A549 (cell line): ENCODE measurements around the gene RAB19.

Experiments used
- NPAS2 ChIP-seq: fragments of 250-450 bp; sonication (Bioruptor Pico); IDR thresholded peaks from 2 replicates; pipeline ENCODE4 v1.8.0; 2022; ENCODE audit warnings: mild to moderate bottlenecking, moderate library complexity, borderline replicate concordance
- TF ChIP-seq, protein P1 (sequence below): fragments of >200 bp; sonication (Bioruptor Twin); formaldehyde crosslinking; IDR thresholded peaks from 3 replicates; pipeline ENCODE4 v1.5.1; 2016

DNA sequence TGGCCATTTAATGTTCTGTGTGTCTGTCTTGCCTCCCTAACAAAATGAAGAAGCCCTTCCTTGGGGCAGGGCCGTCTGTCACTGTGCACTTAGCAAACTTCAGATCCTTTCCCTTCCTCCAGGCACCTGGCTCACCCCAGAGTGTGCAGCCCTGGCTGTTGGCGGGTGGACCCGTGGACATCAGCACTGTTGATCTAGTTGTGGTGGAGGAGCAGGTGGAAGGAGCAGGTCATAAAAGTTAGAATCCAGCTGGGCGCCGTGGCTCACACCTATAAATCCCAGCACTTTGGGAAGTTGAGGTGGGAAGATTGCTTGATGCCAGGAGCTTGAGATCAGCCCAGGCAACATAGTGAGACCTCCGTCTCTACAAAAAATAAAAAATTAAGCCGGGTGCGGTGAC is 12.7 kb downstream of the RAB19 start:
- TF ChIP-seq, protein P1, sequence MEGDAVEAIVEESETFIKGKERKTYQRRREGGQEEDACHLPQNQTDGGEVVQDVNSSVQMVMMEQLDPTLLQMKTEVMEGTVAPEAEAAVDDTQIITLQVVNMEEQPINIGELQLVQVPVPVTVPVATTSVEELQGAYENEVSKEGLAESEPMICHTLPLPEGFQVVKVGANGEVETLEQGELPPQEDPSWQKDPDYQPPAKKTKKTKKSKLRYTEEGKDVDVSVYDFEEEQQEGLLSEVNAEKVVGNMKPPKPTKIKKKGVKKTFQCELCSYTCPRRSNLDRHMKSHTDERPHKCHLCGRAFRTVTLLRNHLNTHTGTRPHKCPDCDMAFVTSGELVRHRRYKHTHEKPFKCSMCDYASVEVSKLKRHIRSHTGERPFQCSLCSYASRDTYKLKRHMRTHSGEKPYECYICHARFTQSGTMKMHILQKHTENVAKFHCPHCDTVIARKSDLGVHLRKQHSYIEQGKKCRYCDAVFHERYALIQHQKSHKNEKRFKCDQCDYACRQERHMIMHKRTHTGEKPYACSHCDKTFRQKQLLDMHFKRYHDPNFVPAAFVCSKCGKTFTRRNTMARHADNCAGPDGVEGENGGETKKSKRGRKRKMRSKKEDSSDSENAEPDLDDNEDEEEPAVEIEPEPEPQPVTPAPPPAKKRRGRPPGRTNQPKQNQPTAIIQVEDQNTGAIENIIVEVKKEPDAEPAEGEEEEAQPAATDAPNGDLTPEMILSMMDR = no peak
- TF ChIP-seq NPAS2 (CRISPR knock-in tag) = no peak
